ENCODE measurements around the gene PPP5C. TPM values are rescaled to one million over a fixed set of nuclear protein-coding genes. Genes with fewer than 3 reads are reported as not detected.

Gene PPP5C
- total RNA-seq, 1 experiment from 2014 or later = 143 TPM

DNA sequence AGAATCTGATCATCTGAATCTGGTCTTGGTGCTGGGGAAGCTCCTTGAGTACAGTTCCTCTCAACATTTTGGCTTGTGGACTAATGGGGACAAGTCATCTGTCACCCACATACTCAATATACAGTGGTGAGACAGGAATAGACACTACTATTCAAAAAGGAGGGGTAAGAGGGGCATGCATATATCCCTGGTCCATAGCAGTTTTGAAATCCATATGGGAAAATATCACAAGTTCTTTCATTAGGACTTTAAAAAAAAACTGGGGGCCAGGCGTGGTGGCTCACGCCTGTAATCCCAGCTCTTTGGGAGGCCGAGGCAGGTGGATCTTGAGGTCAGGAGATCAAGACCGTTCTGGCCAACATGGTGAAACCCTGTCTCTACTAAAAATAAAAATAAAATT, 20.3 kb upstream of the PPP5C start:
- in situ Hi-C loops (cut with HindIII; ENCODE audit: low pct_unique_long_range_greater_than_20kb, low sequenced_read_pairs) = no loop called here
- no peak for DNase-seq (ENCODE audit: low read depth)

GRCh38 chr19:46328079-46328478, 18.8 kb upstream of the PPP5C start:
- in situ Hi-C loops (cut with HindIII; ENCODE audit: low pct_unique_long_range_greater_than_20kb, low sequenced_read_pairs) = no loop called here
- peak; percentile 41 for DNase-seq (ENCODE audit: low read depth)

GRCh38 chr19:46330319-46330918, 16.5 kb upstream of the PPP5C start:
- in situ Hi-C loops (cut with HindIII; ENCODE audit: low pct_unique_long_range_greater_than_20kb, low sequenced_read_pairs) = no loop called here
- DNase-seq (ENCODE audit: low read depth) = no peak

- in situ Hi-C loops (cut with HindIII; ENCODE audit: low pct_unique_long_range_greater_than_20kb, low sequenced_read_pairs) = no loop called here
- no peak for DNase-seq (ENCODE audit: low read depth)
Measured at GRCh38 chr19:46337487-46337886, 9.4 kb upstream of the PPP5C start.

GRCh38 chr19:46339446-46339845, 7.4 kb upstream of the PPP5C start:
- DNase-seq (ENCODE audit: low read depth) = no peak
- in situ Hi-C loops (cut with HindIII; ENCODE audit: low pct_unique_long_range_greater_than_20kb, low sequenced_read_pairs) = no loop called here

GRCh38 chr19:46340051-46340659, 6.7 kb upstream of the PPP5C start:
- in situ Hi-C loops (cut with HindIII; ENCODE audit: low pct_unique_long_range_greater_than_20kb, low sequenced_read_pairs) = no loop called here

DNA sequence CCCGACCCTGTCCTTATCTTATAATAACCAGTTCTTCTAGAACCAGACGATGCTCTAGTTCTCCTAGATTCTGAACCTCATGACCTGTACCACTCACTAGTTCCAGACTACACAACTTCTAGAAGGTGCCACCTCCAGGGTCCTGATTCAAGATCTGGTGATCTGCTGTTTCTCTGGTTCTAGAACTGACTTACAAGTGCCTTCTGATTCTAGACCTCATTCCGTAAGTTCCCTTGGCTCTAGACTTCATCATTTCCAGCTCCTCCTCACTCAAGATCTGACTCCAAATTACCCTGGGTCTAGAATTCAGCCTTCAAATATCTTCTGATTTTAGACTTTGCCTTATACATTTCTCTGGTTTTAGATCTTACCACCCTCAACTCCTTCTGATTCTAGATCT, 5.0 kb upstream of the PPP5C start:
- no peak for DNase-seq (ENCODE audit: low read depth)
- in situ Hi-C loops (cut with HindIII; ENCODE audit: low pct_unique_long_range_greater_than_20kb, low sequenced_read_pairs) = no loop called here

More at GRCh38 chr19:46340051-46340659, 6.7 kb upstream of the PPP5C start:
- no peak for DNase-seq (ENCODE audit: low read depth)

GRCh38 chr19:46344363-46344762, 2.5 kb upstream of the PPP5C start:
- no peak for DNase-seq (ENCODE audit: low read depth)
- in situ Hi-C loops (cut with HindIII; ENCODE audit: low pct_unique_long_range_greater_than_20kb, low sequenced_read_pairs) = no loop called here

GRCh38 chr19:46345157-46345556, 1.7 kb upstream of the PPP5C start:
- in situ Hi-C loops (cut with HindIII; ENCODE audit: low pct_unique_long_range_greater_than_20kb, low sequenced_read_pairs) = no loop called here
- no peak for DNase-seq (ENCODE audit: low read depth)

GRCh38 chr19:46347572-46347883, 641 bp downstream of the PPP5C start:
- in situ Hi-C loops (cut with HindIII; ENCODE audit: low pct_unique_long_range_greater_than_20kb, low sequenced_read_pairs) = no loop called here
- DNase-seq (ENCODE audit: low read depth) = no peak

- in situ Hi-C loops (cut with HindIII; ENCODE audit: low pct_unique_long_range_greater_than_20kb, low sequenced_read_pairs) = no loop called here
- DNase-seq (ENCODE audit: low read depth) = no peak
Measured at GRCh38 chr19:46347985-46348384, 1.1 kb downstream of the PPP5C start.

DNA sequence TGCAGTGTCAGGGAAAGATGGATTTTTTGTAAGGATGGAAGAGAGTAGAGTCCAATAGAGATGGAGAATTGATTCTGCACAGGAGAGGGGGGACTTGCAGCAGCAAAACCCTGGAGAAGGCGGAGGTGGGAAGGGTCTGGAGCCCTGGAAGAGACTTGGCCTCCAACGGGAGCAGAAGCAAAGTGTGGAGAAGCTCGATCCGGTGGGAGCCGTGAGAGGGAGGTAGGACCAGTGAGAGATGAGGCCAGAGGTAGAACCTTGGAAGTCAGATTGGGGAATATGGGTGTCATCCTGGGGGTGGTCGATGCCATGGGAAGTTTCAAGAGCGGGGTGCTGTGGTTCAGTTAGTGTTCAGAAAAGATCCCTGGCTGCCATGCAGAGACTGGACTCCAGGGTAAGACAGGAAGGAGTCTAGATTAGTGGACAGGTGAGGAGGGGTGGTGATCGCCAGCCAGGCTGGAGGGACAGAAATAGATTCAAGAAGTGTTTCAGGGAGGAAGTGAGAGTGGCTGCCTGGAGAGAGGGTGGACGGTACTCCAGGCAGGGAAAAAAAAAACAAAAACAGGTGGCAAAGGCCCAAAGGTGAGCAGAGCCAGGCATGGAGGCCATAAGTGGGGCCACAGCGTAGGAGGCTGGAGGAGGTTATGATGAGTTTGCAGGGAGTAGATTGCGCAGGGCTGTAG, 2.6 kb downstream of the PPP5C start:
- no peak for DNase-seq (ENCODE audit: low read depth)
- in situ Hi-C loops (cut with HindIII; ENCODE audit: low pct_unique_long_range_greater_than_20kb, low sequenced_read_pairs) = no loop called here

- in situ Hi-C loops (cut with HindIII; ENCODE audit: low pct_unique_long_range_greater_than_20kb, low sequenced_read_pairs) = no loop called here
Measured at GRCh38 chr19:46350029-46350757, 3.3 kb downstream of the PPP5C start.

GRCh38 chr19:46350758-46351159, 3.9 kb downstream of the PPP5C start:
- in situ Hi-C loops (cut with HindIII; ENCODE audit: low pct_unique_long_range_greater_than_20kb, low sequenced_read_pairs) = no loop called here
- no peak for DNase-seq (ENCODE audit: low read depth)

More at GRCh38 chr19:46350029-46350757, 3.3 kb downstream of the PPP5C start:
- no peak for DNase-seq (ENCODE audit: low read depth)

DNA sequence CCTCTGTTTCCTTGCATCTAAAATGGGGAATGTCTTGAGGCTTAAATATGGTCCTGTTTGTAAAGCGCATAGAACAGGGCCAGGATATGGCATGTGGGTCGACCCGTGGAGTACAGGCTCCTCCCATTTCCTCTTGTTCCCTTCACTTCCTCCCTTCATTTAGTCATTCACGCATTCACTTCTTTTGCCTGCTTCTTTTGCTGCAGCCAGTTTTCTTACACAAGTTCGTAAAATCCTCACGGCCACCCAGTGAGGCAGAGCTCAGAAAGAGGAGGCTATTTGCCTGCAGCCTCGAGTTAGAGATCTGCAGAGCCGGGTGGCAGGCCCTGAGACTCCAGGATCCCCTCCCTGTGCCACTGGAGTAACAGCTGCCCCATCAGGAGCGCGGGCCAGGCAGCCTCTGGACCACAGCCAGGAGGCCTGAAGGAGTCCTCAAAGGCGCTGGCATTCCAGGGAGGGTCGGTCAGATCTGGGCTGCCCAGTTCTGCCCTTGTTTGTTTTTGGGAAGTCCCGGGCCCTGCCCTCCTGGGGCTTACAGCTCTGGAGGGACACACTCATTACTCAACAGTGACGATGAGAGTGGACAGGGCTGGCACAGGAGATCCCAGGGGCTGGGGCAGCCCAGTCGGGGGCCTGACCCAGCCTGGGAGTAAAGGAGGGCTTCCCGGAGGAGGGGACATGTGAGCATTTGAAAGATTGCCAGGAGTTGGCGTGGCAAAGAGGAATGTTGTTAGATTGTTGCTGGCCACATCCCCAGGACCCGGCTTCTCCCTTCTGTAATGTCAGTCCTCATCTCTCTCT, 4.6 kb downstream of the PPP5C start:
- in situ Hi-C loops (cut with HindIII; ENCODE audit: low pct_unique_long_range_greater_than_20kb, low sequenced_read_pairs) = no loop called here
- peak; percentile 60 for DNase-seq (ENCODE audit: low read depth)

DNA sequence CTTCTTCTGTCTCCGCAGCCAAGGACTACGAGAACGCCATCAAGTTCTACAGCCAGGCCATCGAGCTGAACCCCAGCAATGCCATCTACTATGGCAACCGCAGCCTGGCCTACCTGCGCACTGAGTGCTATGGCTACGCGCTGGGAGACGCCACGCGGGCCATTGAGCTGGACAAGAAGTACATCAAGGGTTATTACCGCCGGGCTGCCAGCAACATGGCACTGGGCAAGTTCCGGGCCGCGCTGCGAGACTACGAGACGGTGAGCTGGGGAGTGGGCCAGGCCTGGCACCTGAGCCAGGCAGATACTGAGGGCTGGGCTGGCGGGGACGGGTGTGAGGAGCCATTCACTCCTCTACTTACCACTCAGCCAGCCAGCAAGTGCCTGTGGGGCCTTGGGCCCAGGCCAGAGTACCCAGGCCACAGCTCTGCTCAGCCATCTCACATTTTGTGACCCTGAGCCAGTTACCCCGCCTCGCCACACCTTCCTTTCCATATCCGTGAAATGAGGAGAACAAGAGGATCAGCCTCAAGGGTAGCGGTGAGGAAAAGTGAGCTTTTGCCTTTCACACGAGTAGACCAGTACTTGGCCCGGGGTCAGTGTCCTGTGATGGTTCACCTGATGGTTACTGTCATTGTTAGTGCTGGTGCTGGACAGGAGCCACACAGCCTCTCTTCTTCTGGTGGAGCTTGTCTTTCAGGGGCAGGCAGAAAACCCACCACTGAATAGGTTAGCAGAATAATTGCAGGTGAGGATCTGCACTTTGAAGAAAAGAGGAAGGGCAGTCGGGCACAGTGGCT, 7.0 kb downstream of the PPP5C start:
- in situ Hi-C loops (cut with HindIII; ENCODE audit: low pct_unique_long_range_greater_than_20kb, low sequenced_read_pairs) = no loop called here
- DNase-seq (ENCODE audit: low read depth) = no peak

DNA sequence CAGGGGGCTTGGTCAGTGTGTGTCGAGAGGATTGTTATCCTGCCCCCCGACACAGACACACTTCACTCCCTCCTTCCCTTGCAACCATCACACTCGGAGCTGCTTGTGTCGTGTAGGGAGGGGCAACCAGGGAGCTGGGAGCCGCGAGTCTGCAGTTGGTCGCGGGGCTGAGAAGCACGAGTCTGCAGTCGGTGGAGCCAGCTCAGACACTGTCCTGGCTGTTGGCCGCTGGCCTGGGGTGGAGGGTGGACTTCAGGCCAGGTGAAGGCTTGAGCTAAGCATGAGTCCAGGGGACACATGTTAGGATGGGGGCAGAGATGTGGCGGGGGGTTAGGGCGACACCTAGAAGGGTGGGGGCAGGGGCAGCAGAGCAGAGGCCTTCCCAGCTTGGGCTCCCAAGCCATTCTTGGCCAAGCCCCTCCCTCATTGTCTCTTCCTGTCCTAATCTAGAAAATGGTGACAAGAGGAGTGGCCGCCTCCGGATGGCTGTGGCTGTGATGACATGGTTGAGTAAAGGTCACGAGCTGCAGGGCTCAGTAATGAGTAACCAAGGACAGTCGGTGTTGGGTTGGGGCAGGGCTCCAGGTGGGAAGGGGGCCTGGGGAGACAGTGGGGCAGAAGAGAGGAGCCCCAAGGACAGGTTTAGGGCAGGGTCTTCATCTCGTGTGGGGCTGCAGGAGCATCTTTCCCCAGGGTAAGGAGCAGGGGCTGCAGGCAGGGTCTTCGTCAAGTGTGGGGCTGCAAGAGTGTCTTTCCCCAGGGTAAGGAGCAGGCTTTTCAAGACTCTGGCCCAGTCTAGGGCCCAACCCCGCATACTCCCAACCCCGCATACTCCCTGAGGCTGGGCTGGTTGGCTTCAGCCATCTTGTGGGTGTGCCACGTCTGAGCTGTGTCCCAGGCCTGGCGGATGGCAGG, 8.6 kb downstream of the PPP5C start:
- peak; percentile 79 for DNase-seq (ENCODE audit: low read depth)

More for the DNA sequence above, 8.6 kb downstream of the PPP5C start:
- in situ Hi-C loops (cut with HindIII; ENCODE audit: low pct_unique_long_range_greater_than_20kb, low sequenced_read_pairs) = no loop called here
